Upper lobe of right lung (tissue), 1 donor: ENCODE measurements around the gene SARM1. TPM values are rescaled to one million over a fixed set of nuclear protein-coding genes. Genes with fewer than 3 reads are reported as not detected.
A peak's percentile ranks its signal among the peaks of the same experiment; 100 is the strongest.

Experiments
- ATAC-seq: fragments of 200-7000 bp; cut with Tn5 transposase; one replicate; pipeline ENCODE4 v1.9.1; 2020; ENCODE audit warnings: mild to moderate bottlenecking, moderate library complexity
- DNase-seq: peaks from one replicate; pipeline ENCODE4 v3.0.0-alpha.2; 2020
- H3K27ac ChIP-seq: fragments of 200-600 bp; one replicate; pipeline ENCODE4 v1.8.0; 2022
- H3K27me3 ChIP-seq: fragments of 200-600 bp; one replicate; pipeline ENCODE4 v1.8.0; 2022; ENCODE audit warnings: mild to moderate bottlenecking
- H3K36me3 ChIP-seq: fragments of 200-600 bp; one replicate; pipeline ENCODE4 v1.8.0; 2022
- H3K4me1 ChIP-seq: fragments of 200-600 bp; one replicate; pipeline ENCODE4 v1.8.0; 2022
- H3K4me3 ChIP-seq: fragments of 200-600 bp; one replicate; pipeline ENCODE4 v1.8.0; 2022; ENCODE audit warnings: mild to moderate bottlenecking
- H3K9me3 ChIP-seq: fragments of 200-600 bp; one replicate; pipeline ENCODE4 v1.8.0; 2022
- CTCF ChIP-seq: fragments of 200-600 bp; IDR thresholded peaks from one replicate; pipeline ENCODE4 v1.8.0; 2022; ENCODE audit warnings: antibody characterized with exemption
- intact Hi-C: fragments of 100-400 bp; cut with DNase I; formaldehyde crosslinking; loops from one replicate; pipeline ENCODE4 v1.11.0; 2022
- total RNA-seq: library from RNA; stranded (reverse); fragmentation: NEBNext Ultra II Directional; extraction: Animal tissue kit (Norgen Biotek cat#: 25700); gene quantifications from one replicate; pipeline ENCODE4 v1.2.1, GENCODE V29; 2021
- donor health status: DM: no; HTN: yes; CAD: no; lungs with severe emphysema.

Gene SARM1
- total RNA-seq, 1 donor from 2014 or later: 14.4 TPM

- TF ChIP-seq CTCF: no peak
- ATAC-seq: no peak
- no peaks in the 10 kb centered on the region for H3K27me3 ChIP-seq
- peak; percentile 23 for DNase-seq
- intact Hi-C loops: loop anchor here (10.0 kb wide), 1 partner anchor 62 kb away; no protein-coding TSS in a partner anchor
- peaks cover 28% of the 10 kb centered on the region for H3K4me1 ChIP-seq
- H3K9me3 ChIP-seq: no peaks in the 10 kb centered on the region
- H3K27ac ChIP-seq: no peak overlapping the region
- H3K36me3 ChIP-seq: no peaks in the 10 kb centered on the region
- H3K4me3 ChIP-seq: peak overlapping the region; percentile 58
Measured at GRCh38 chr17:28372945-28373274, 1.4 kb downstream of the SARM1 start.

GRCh38 chr17:28379814-28380801 lies 8.6 kb downstream of the SARM1 start:
- DNase-seq (peak; percentile 64), ATAC-seq (peak; percentile 45)
- Histone ChIP-seq H3K36me3 (no peaks in the 10 kb centered on the region), H3K27ac (no peak overlapping the region), H3K9me3 (no peaks in the 10 kb centered on the region), H3K27me3 (no peaks in the 10 kb centered on the region), H3K4me1 (peaks cover 15% of the 10 kb centered on the region), H3K4me3 (no peak overlapping the region)
- intact Hi-C loops: loop anchor here (10.0 kb wide), 1 partner anchor 55 kb away; no protein-coding TSS in a partner anchor
- no peak for TF ChIP-seq CTCF

DNA sequence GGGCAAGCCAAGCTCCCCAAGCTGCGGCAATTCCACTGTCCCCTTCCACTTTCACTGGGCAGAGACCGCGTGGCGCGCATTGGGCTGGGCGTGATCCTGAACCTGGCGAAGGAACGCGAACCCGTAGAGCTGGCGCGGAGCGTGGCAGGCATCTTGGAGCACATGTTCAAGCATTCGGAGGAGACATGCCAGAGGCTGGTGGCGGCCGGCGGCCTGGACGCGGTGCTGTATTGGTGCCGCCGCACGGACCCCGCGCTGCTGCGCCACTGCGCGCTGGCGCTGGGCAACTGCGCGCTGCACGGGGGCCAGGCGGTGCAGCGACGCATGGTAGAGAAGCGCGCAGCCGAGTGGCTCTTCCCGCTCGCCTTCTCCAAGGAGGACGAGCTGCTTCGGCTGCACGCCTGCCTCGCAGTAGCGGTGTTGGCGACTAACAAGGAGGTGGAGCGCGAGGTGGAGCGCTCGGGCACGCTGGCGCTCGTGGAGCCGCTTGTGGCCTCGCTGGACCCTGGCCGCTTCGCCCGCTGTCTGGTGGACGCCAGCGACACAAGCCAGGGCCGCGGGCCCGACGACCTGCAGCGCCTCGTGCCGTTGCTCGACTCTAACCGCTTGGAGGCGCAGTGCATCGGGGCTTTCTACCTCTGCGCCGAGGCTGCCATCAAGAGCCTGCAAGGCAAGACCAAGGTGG lies 9.8 kb downstream of the SARM1 start:
- Histone ChIP-seq H3K4me1 (peaks cover 22% of the 10 kb centered on the region), H3K27ac (no peak overlapping the region), H3K4me3 (peak overlapping the region; percentile 30), H3K27me3 (no peaks in the 10 kb centered on the region), H3K36me3 (no peaks in the 10 kb centered on the region), H3K9me3 (no peaks in the 10 kb centered on the region)
- ATAC-seq (peak; percentile 55), DNase-seq (peak; percentile 84)
- TF ChIP-seq CTCF: peak; percentile 34
- intact Hi-C loops: no loop called here

DNA sequence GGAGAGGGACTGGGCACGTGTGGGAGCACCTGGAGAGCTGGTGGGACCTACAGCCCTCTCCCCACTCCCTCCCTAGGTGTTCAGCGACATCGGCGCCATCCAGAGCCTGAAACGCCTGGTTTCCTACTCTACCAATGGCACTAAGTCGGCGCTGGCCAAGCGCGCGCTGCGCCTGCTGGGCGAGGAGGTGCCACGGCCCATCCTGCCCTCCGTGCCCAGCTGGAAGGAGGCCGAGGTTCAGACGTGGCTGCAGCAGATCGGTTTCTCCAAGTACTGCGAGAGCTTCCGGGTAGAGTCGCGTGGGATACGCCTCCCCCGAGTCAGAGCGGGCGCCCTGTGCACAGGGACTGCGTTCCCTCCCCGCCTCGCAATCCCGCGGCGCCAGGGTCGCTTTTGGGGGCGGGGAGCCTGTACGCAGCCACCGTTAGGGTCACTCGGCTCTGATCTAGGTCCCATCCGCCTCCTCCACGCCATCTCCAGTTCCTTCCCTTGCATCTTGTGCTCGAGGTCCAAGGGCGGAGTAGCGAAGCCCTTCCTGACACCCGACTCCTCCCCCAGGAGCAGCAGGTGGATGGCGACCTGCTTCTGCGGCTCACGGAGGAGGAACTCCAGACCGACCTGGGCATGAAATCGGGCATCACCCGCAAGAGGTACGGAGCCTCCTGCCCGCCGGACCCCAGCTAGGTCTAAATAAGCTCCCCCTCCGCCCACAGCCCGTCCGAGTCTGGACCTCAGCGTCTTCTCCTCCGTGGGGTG lies 13.0 kb downstream of the SARM1 start:
- no peaks in the 10 kb centered on the region for H3K9me3 ChIP-seq
- H3K4me3 ChIP-seq: peak overlapping the region; percentile 57
- H3K27ac ChIP-seq: peak overlapping the region; percentile 72
- TF ChIP-seq CTCF: no peak
- peaks cover 15% of the 10 kb centered on the region for H3K36me3 ChIP-seq
- no peaks in the 10 kb centered on the region for H3K27me3 ChIP-seq
- H3K4me1 ChIP-seq: peaks cover 22% of the 10 kb centered on the region
- peak; percentile 92 for DNase-seq
- intact Hi-C loops: no loop called here
- ATAC-seq: peak; percentile 91

- peak; percentile 36 for ATAC-seq
- intact Hi-C loops: no loop called here
- H3K9me3 ChIP-seq: no peaks in the 10 kb centered on the region
- no peak for TF ChIP-seq CTCF
- H3K36me3 ChIP-seq: peaks cover 21% of the 10 kb centered on the region
- H3K4me1 ChIP-seq: peaks cover 21% of the 10 kb centered on the region
- H3K27me3 ChIP-seq: no peaks in the 10 kb centered on the region
- H3K4me3 ChIP-seq: peak overlapping the region; percentile 57
- H3K27ac ChIP-seq: peak overlapping the region; percentile 47
- DNase-seq: peak; percentile 75
Measured at GRCh38 chr17:28385037-28385400, 13.5 kb downstream of the SARM1 start.
